Mesothelial cell of epicardium (in vitro differentiated cells): ENCODE data around the gene SLX4IP. TPM values are rescaled to one million over a fixed set of nuclear protein-coding genes. Genes with fewer than 3 reads are reported as not detected.
"Not testable (repeated sequence)": the region's sequence is repeated elsewhere in the genome, so short reads cannot be mapped to it uniquely, and the experiment has no call there.

Source experiments
- DNase-seq, 2 experiments: peaks; one replicate each; pipeline ENCODE4 v3.0.0; 2021; ENCODE audit warnings: low spot score in 2 of 2; ENCODE audit not compliant: unreplicated experiment in 2 of 2
- H3K27ac Mint-ChIP-seq: 2 replicates; pipeline ENCODE4 v1.8.0; 2021; ENCODE audit warnings: mixed read lengths
- H3K27me3 Mint-ChIP-seq: 2 replicates; pipeline ENCODE4 v1.8.0; 2021; ENCODE audit warnings: low read depth, mixed read lengths
- H3K36me3 Mint-ChIP-seq: 2 replicates; pipeline ENCODE4 v1.8.0; 2021; ENCODE audit warnings: mixed read lengths
- H3K4me1 Mint-ChIP-seq: 2 replicates; pipeline ENCODE4 v1.8.0; 2021; ENCODE audit warnings: mixed read lengths
- H3K4me3 Mint-ChIP-seq: 2 replicates; pipeline ENCODE4 v1.8.0; 2021; ENCODE audit warnings: mild to moderate bottlenecking, moderate library complexity, mixed read lengths
- H3K9me3 Mint-ChIP-seq: 2 replicates; pipeline ENCODE4 v1.8.0; 2021; ENCODE audit warnings: mixed read lengths
- CTCF ChIP-seq: fragments of 200-600 bp; sonication (generic); IDR thresholded peaks from one replicate; pipeline ENCODE4 v1.5.0; 2021; ENCODE audit warnings: antibody characterized with exemption; ENCODE audit not compliant: unreplicated experiment
- total RNA-seq: library from RNA; stranded (reverse); gene quantifications from 3 replicates; pipeline ENCODE4 v1.2.1, GENCODE V29; 2021

The SLX4IP gene
- total RNA-seq, 1 donor from 2014 or later: 10.4 TPM

DNA sequence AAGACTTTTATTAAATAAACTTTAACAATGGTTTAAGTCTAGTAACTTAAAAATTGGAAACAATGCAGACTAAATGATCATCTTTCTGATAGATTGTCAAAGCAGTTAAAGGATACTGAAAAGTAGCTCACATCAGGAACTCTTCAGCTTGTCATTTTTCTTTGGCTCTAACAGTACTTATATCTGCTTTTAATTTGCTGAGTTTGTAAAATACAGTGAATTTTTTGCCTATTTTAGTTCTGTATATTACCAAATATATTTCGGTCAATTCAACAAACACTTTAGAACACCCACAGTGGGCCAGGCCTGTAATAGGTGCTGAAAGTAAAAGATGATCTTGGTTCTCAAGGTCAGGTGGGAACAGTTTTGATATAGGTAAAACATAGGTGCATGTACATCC lies 23.4 kb upstream of the SLX4IP start:
- DNase-seq: no peak
- no peaks in the 10 kb centered on the region for H3K27me3 Mint-ChIP-seq
- H3K36me3 Mint-ChIP-seq: peaks cover 2% of the 10 kb centered on the region
- H3K27ac Mint-ChIP-seq: no peak overlapping the region
- no peak for TF ChIP-seq CTCF
- H3K4me3 Mint-ChIP-seq: no peak overlapping the region
- H3K4me1 Mint-ChIP-seq: peaks cover 5% of the 10 kb centered on the region
- no peaks in the 10 kb centered on the region for H3K9me3 Mint-ChIP-seq

- no peak for DNase-seq
- H3K9me3 Mint-ChIP-seq: no peaks in the 10 kb centered on the region
- H3K4me3 Mint-ChIP-seq: no peak overlapping the region
- peaks cover 2% of the 10 kb centered on the region for H3K36me3 Mint-ChIP-seq
- peaks cover 5% of the 10 kb centered on the region for H3K4me1 Mint-ChIP-seq
- no peak for TF ChIP-seq CTCF
- no peak overlapping the region for H3K27ac Mint-ChIP-seq
- no peaks in the 10 kb centered on the region for H3K27me3 Mint-ChIP-seq
Observed at GRCh38 chr20:10412591-10413408, 22.3 kb upstream of the SLX4IP start.

GRCh38 chr20:10415013-10415650 lies 20.0 kb upstream of the SLX4IP start:
- H3K27me3 Mint-ChIP-seq: no peaks in the 10 kb centered on the region
- no peak overlapping the region for H3K27ac Mint-ChIP-seq
- DNase-seq: no peak
- H3K9me3 Mint-ChIP-seq: no peaks in the 10 kb centered on the region
- no peak overlapping the region for H3K4me3 Mint-ChIP-seq
- H3K4me1 Mint-ChIP-seq: peaks cover 6% of the 10 kb centered on the region
- peaks cover 2% of the 10 kb centered on the region for H3K36me3 Mint-ChIP-seq
- TF ChIP-seq CTCF: no peak

DNA sequence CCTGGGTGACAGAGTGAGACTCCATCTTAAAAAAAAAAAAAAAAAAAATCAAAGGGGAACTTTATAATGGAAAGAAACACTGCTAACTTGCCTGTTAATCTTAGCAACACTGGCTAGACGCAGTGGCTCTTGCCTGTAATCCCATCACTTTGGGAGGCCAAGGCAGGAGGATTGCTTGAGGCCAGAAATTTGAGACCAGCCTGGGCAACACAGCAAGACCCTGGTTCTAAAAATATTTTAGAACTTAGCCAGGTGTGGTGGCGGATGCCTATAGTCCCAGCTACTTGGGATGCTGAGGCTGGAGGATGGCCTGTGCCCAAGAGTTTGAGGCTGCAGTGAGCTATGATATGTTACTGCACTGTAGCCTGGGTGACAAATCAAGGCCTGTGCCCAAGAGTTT lies 17.9 kb upstream of the SLX4IP start:
- H3K27ac Mint-ChIP-seq, H3K36me3 Mint-ChIP-seq: not testable (repeated sequence)

DNA sequence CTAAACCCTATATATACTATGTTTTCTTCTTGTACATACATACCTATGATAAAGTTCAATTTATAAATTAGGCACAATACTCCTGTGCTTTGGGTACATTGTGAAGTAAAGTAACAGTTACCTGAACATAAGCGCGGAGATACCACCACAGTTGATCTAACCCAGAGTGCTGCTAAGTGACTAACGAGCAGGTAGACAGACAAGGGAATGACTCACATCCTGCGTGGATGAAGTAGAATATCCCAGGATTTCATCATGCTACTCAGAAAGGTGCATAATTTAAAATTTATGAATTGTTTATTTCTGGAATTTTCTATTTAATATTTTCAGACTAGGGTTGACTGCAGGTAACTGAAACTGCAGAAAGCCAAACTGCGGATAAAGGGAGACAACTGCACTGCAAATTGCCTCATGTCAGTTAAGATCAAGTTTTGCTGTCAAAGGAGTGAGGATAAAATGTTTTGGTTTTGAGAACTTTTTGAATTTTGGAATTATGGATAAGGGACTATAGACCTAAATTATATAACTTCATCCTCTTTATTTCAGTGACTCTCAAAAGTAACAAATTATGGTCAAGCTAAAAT lies 15.5 kb upstream of the SLX4IP start:
- Mint-ChIP-seq H3K4me1 (peaks cover 6% of the 10 kb centered on the region), H3K9me3 (no peaks in the 10 kb centered on the region), H3K4me3 (no peak overlapping the region), H3K36me3 (no peaks in the 10 kb centered on the region), H3K27ac (no peak overlapping the region), H3K27me3 (no peaks in the 10 kb centered on the region)
- no peak for TF ChIP-seq CTCF
- no peak for DNase-seq

More for the DNA sequence above, 17.9 kb upstream of the SLX4IP start:
- H3K4me1 Mint-ChIP-seq, H3K9me3 Mint-ChIP-seq, H3K27me3 Mint-ChIP-seq, H3K4me3 Mint-ChIP-seq, DNase-seq: not testable (repeated sequence)

DNA sequence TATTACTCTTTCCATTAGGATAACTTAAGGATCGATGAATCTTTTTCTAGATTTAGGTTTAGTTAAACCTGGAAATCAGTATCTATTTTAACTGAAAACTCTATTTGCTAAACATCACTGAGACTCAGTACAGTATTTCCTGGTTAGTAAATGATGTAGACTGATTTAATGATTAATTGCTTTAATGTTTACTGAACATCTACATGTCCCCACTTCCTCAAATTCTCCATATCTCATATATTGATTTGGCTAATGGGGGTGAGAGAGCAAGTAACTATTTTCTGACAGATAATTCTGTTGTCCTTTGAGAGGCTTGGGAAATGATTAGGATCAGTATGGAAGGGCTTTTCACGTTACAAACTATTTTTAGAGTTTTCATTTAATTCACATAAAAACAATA lies 11.4 kb upstream of the SLX4IP start:
- DNase-seq: no peak
- Mint-ChIP-seq H3K4me3 (no peak overlapping the region), H3K9me3 (no peaks in the 10 kb centered on the region), H3K4me1 (peaks cover 2% of the 10 kb centered on the region), H3K36me3 (no peaks in the 10 kb centered on the region), H3K27me3 (no peaks in the 10 kb centered on the region), H3K27ac (no peak overlapping the region)
- no peak for TF ChIP-seq CTCF
